Adrenal gland (tissue), 5 donors: ENCODE data around the gene IFITM5.

Source experiments
- CTCF ChIP-seq, 6 experiments: fragments of 450-650 bp in 4 of 6; fragments of 200-600 bp in 2 of 6; sonication (generic) in 1 of 6; IDR thresholded peaks; 1 replicate in 5 of 6; 2 replicates in 1 of 6; pipeline versions ENCODE4 v1.5.1 to v1.8.0; 2016 to 2021; ENCODE audit warnings: antibody characterized with exemption in 6 of 6, mild to moderate bottlenecking in 2 of 6, moderate library complexity in 1 of 6
- POLR2A ChIP-seq, 2 donors: fragments of 450-650 bp; IDR thresholded peaks; one replicate each; pipeline ENCODE4 v1.6.1; 2017; ENCODE audit warnings: antibody characterized with exemption in 2 of 2, mild to moderate bottlenecking in 2 of 2, moderate library complexity in 1 of 2
- donor health status: DM: no; HTN: no; CAD: no.

DNA sequence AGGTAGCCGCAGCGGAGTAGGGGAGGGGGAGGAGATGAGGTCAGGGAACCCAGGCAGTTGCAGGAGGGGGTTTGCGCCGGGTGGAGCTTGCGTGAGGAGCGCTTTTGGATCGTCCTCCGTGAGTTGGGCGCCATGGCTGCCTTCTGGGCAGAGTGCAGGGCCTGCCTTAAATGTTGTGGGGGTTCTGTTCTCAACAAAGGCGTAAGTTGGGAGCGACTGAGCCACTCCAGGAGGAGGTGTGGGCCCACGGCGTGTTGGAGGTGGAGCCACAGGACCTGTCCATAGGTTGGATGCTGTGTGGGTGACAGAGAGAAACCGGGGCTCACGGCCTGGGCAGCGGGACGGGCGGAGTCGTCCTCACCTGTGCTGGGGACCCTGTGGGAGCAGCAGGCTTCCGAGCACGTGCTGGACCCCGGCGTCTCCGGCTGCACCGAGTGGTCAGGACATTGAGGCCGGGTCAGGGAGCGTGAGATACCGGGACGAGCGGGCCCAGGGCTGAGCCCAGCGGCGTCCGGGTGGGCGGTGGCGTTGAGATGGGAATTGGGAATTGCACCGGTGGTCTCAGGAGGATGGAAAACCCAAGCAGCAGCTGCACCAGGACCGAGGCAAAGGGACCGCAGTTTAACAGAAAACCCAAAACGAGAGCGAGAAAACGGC lies 11.4 kb downstream of the IFITM5 start:
- TF ChIP-seq CTCF (IDR thresholded peaks at IDR 0.05) (no peak), POLR2A (IDR thresholded peaks at IDR 0.05) (no peak)
